GM19452 (cell line): Measurements from ENCODE around the gene KCNMB1.
"Not testable (repeated sequence)": the region's sequence is repeated elsewhere in the genome, so short reads cannot be mapped to it uniquely, and the experiment has no call there.

Experiments
- ATAC-seq: cut with Tn5 transposase; IDR thresholded peaks from one replicate; pipeline ENCODE4 v1.9.1; 2021; ENCODE audit not compliant: unreplicated experiment

KCNMB1 gene

GRCh38 chr5:170378740-170379139, 10.4 kb downstream of the KCNMB1 start:
- no peak for ATAC-seq

GRCh38 chr5:170377027-170377426, 12.1 kb downstream of the KCNMB1 start:
- ATAC-seq, result no peak

GRCh38 chr5:170376526-170376925, 12.6 kb downstream of the KCNMB1 start:
- ATAC-seq, result not testable (repeated sequence)

GRCh38 chr5:170375283-170375682, 13.9 kb downstream of the KCNMB1 start:
- no peak for ATAC-seq

- no peak for ATAC-seq
Measured at GRCh38 chr5:170372971-170373370, 16.2 kb downstream of the KCNMB1 start.

- ATAC-seq, result no peak
Measured at GRCh38 chr5:170368586-170368985, 20.6 kb downstream of the KCNMB1 start.

GRCh38 chr5:170366276-170366675, 22.9 kb downstream of the KCNMB1 start:
- no peak for ATAC-seq

- ATAC-seq, result no peak
Measured at GRCh38 chr5:170365831-170366230, 23.3 kb downstream of the KCNMB1 start.

- no peak for ATAC-seq
Measured at GRCh38 chr5:170365011-170365410, 24.2 kb downstream of the KCNMB1 start.

GRCh38 chr5:170363671-170364070, 25.5 kb downstream of the KCNMB1 start:
- no peak for ATAC-seq

- no peak for ATAC-seq
Measured at GRCh38 chr5:170362656-170363055, 26.5 kb downstream of the KCNMB1 start.

GRCh38 chr5:170362102-170362501, 27.1 kb downstream of the KCNMB1 start:
- no peak for ATAC-seq

GRCh38 chr5:170361616-170362015, 27.6 kb downstream of the KCNMB1 start:
- no peak for ATAC-seq

- ATAC-seq, result no peak
Measured at GRCh38 chr5:170361116-170361515, 28.1 kb downstream of the KCNMB1 start.

GRCh38 chr5:170360709-170361108, 28.5 kb downstream of the KCNMB1 start:
- ATAC-seq, result no peak

GRCh38 chr5:170357955-170358444, 31.2 kb downstream of the KCNMB1 start:
- ATAC-seq, result no peak

GRCh38 chr5:170355601-170356098, 33.5 kb downstream of the KCNMB1 start:
- no peak for ATAC-seq

- no peak for ATAC-seq
Measured at GRCh38 chr5:170353961-170354360, 35.2 kb downstream of the KCNMB1 start.

- ATAC-seq, result no peak
Measured at GRCh38 chr5:170353011-170353761, 36.0 kb downstream of the KCNMB1 start.

- no peak for ATAC-seq
Measured at GRCh38 chr5:170348137-170348633, 41.0 kb downstream of the KCNMB1 start.

- no peak for ATAC-seq
Measured at GRCh38 chr5:170347022-170347567, 42.1 kb downstream of the KCNMB1 start.

- ATAC-seq, result no peak
Measured at GRCh38 chr5:170345971-170346370, 43.2 kb downstream of the KCNMB1 start.
